ENCODE results near the gene AGMAT.
A peak's percentile ranks its signal among the peaks of the same experiment; 100 is the strongest.

The AGMAT gene

DNA sequence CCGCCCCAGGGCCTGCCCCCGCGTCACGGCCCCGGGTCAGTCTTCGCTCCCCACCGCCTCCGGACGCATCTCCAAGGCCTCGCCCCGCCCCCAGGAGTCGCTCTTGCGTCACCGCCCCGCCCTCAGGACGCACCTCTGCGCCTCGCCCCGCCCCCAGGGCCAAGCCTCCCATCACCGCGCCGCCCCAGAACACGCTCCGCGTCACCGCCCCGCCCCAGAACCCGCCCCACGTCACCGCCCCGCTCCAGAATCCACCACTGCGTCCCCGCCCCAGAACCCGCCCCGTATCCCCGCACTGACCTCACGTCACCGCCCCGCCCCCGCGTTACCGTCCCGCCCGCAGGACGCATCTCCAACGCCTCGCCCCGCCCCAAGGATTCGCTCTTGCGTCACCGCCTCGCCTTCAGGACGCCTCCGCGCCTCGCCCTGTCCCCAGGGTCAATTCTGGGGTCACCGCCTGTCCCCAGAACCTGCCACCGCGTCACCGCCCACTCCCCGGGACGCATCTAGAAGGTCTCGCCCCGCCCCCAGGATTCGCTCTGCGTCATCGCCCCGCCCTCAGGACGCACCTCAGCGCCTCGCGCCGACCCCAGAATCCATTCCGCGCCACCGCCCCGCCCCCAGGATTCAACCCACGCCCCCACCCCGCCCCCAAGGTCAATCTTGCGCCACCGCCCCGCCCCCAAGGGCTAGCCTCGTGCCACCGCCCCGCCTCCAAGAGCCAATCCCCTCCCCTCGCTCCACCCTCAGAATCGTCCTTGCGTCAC is 60.4 kb downstream of the AGMAT start:
- DNase-seq, result peak; percentile 94 to 100 (median 99)

DNA sequence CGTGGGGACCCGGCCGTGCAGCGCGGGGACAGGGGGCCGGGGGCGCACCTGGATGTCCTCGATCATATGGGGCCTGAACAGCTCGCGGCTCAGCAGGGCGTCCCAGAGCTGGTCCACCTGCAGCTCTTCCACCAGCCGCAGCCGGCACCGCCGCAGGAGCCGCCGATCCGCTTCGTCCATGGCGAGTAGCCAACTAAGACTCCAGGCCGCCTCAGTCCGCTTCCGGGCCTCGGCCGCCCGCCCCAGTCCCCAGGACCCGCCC is 60.9 kb downstream of the AGMAT start, which contains the start of gene CASP9:
CASP9 (minus strand) TSS at position 195 of the 262 bp plus-strand sequence; CDS start at position 180, 15 bp downstream.
- DNase-seq, result no peak

DNA sequence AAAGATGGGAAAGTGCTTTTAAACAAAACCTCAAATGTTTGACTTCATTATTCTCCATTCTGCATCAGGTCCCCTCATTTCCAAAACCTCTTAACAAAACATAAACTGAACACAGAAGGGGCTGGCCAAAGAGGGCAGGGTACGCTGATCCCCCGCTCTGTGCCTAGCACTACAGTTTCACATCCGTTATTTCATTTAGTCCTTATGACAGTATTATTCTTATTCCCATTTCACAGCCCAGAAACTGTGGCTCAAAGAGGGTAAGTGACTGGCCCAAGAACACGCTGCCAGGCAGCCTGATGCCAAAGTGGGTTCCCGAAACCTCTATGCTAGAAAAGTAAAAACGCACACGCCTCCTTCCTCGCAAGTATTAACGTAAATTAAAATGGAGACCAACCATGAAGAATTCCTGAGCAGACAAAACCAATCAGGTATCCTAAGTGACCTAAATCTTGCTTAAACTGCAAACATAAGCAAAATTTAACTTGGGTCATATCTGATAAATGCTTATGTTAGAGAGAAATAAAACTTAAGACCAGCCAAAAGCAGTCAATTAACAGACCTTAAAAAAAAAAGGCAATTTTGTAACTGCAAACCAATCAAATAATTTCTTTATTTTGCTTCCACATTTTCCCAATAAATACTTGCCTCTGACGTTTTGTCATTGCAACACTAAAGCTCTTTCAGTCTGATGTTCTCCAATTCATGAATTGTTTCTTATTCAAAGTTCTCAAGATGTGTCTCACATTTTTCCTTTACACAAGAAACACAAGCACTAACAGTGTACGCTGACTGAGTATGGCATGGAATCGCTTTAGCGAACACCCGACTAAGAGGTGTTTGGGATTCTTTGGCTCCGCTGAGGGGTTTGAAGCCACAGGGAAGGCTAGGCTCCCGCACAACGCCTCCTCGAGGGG is 61.5 kb downstream of the AGMAT start:
- DNase-seq, result no peak

DNA sequence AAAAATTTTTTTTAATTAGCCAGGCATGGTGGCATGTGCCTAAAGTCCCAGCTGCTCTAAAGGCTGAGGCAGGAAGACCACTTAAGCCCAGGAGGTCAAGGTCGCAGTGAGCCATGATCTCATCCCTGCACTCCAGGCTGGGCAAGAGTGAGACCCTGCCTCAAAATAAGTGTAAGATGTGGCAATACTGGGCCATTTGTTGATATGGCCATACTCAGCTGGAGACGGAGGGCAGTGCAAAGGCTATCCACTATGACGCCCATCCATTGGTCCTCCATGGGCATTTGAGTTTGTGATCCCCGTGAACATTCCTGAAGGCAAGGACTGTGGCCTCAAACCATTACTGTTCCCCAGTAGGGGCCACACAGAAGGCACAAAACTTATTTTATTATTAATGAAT is 62.3 kb downstream of the AGMAT start:
- no peak for DNase-seq

All from amygdala (tissue), 56 donors.